Stromal cell of bone marrow (primary cell): Measurements from ENCODE around the gene BACE2.

Experiments
- DNase-seq: peaks from one replicate; pipeline ENCODE4 v3.0.0-alpha.2; 2012; ENCODE audit warnings: low read depth

Gene BACE2

DNA sequence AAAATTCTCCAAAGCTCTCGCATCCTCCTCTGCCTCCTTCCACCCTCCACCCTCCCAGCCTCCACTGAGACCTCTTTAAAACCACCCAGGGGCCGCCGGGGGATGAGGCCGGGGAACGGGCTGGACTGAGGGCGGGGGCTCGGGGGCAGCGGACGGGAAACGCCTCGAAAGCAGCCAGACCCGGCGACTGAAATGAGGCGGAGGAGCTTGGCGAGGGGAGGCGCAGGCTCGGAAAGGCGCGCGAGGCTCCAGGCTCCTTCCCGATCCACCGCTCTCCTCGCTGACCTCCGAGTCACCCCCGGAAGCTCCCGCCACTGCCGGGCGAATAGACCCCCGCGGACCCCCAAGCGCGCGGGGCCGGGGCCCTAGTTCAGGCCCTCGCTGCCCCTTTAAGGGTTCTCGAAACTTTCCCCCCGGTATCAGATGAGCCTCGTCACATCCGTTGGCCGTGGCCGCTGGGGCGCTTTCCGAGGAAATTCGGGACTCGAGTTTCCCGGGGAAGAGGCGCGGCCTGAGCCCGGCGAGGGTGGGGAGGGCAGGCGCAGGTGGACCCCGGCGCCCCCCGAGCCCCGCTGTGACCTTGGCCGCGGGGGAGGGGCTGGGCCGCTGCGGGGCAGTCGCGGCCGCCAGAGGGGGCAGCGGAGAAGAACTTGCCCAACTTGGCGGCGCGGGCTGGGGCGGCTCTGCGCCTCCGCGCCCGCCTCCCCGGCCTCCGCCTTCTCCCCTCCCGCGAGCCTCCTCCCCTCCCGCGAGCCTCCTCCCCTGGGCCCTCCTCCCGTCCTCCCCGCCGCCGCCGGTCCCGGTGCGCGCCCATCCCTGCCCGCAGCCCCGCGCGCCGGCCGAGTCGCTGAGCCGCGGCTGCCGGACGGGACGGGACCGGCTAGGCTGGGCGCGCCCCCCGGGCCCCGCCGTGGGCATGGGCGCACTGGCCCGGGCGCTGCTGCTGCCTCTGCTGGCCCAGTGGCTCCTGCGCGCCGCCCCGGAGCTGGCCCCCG, at the start of gene BACE2:
Gene BACE2 (plus strand): TSS at position 813 of the 995 bp plus-strand sequence. CDS start 104 bp downstream, at position 917.
- peak; percentile 63 for DNase-seq

GRCh38 chr21:41119901-41120300, 48.1 kb upstream of the BACE2 start:
- no peak for DNase-seq

DNA sequence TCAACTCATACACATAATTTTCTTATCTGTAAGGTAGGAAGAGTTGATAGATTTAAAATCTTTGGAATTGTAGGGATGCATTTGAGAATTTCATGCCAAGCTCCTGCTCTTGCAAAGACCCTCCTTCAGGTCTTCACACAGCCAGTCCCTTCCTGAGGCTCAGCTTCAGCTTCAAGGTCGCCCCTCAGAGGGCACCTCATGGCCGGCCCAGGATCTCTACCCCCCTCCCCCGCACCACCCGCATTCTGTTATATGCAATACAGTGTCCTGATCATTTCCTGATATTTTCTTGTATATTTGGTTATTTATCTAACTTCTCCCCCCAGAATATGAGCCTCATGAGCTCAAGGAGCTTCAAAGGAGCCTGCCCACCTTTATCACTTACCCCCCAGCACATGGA, 47.0 kb upstream of the BACE2 start:
- DNase-seq = no peak

- peak; percentile 52 for DNase-seq
Observed at GRCh38 chr21:41121785-41122415, 46.1 kb upstream of the BACE2 start.

DNA sequence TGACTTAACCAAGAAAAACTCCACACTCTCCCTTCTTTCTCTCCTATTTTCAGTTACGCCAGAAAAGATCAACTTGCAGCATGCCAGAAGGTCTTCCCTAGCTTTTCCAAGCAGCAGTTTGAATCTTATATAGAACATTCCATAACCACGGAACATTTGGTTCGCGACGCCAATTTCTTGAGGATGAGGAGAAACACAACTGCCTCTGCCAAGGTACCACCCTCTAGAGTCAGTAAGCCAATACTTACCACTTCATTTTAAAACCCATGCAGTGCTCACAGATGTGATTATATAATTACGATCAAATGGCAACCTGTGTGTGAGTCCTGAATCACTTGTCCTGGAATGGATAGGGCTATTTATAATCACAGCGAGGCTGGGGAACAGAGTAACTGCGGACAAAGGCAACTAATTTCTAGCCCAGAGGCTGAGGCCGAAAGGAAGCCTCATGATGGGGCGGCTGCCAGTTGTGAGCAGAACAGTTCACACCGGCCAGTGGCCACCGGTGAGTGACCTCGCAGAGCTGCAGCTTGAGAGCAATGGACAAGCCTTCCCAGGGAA, 43.2 kb upstream of the BACE2 start:
- no peak for DNase-seq

GRCh38 chr21:41128981-41129380, 39.0 kb upstream of the BACE2 start:
- no peak for DNase-seq

DNA sequence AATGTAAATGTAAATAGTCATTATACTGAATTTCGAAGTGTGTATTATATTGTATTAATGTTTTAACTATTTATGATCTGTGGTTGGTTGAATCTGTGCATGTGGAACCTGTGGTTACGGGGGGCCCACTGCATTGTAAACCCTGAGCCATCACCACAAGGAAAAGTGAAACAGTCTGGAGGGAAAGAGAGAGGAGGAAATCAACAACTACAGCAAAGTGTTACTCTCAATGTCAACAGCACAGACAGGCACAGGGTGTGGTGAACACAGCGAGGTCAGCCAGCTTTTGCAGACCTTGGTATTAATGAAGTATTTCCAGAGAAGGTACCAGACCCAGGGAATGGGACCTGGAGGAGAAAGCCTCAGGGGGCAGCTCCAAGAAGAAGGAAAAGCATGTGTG, 37.1 kb upstream of the BACE2 start:
- no peak for DNase-seq

DNA sequence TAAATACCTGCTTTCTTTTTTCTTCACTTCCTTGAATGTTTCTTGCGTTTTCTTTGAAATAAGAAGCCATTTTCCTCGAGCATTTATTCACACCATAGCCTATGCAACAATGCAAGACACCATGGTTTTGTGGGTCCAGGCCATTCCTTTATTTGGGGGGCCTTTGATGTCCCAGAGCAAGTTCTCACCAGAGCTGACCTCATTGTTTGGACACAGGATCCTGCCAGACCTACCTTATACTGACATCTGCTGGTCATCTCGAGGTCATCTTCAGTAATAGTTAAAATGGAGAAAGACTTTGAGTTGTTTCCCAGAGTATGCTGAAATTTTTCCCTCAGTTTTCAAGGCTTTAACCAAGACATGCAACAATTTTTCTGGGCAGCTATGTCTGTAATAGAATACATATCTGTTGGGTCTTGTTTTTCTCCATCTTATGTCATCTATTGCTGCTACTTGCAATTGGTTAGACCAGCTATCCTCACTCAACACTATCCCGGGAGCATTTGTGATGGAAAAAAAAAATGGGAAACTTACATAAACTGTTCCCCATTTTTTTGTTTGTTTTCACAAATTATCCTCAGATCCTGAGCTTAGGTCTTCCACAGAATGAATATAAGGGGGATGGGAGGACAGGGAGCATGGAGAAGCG, 34.0 kb upstream of the BACE2 start:
- DNase-seq = peak; percentile 36

DNA sequence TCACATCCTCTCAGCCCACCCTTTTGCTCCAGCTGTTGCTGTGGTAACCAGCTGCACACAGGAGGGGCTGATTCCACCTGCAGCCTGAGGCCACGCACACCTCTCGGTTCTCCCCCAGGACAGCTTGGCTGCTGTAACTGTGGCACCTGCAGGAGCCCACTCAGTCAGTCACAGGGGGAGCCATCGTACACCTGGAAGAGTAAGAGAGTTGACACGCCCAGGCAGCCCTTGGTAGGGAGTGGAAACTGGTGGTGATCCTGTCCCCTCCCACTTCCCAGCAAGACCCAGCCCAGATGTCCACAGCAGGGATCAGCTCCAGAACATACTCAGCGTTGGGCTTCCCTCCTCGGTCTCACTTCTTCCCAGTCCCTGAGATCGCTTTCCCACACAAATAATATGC, 32.2 kb upstream of the BACE2 start:
- no peak for DNase-seq

DNA sequence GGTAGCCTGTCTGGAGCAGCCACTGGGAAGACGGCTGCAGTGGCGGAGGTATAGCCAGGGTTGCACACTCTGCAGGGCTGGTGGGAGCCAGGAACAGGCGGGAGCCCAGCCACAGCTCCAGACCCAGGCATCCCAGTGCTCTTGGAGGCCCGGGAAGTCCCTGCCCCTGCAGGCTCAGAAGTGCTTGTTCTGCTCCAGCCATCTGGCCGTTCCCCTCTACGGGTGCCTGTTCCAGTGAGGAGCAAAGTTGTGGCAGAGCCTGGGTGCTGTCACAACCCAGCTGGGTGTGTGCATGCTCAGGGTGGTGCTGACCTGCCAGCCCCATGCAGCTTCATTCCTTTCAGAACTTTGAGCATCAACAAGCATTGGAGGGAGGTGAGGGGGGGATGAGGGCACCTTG, 31.7 kb upstream of the BACE2 start:
- DNase-seq = no peak

DNA sequence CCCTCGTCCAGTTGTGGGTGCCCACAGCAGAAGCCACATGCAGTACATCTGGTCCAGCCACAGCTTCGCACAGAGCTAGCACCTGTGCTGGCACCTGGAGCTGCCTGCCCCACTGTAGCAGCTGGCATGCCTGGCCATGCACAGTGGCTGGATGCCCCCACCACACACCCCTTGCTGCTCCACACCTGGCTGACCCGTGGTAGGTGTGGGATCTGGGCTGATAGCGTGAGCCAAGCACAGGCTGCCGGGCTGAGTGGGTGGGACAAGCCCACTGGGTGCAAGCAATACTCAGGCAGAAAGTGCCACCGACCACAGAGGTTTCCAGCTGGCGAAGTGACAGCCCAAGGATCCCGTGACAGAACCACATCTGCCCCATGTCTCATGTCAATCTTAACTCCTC, 30.6 kb upstream of the BACE2 start:
- no peak for DNase-seq

GRCh38 chr21:41137889-41138288, 30.1 kb upstream of the BACE2 start:
- no peak for DNase-seq

GRCh38 chr21:41138711-41139110, 29.2 kb upstream of the BACE2 start:
- no peak for DNase-seq

DNA sequence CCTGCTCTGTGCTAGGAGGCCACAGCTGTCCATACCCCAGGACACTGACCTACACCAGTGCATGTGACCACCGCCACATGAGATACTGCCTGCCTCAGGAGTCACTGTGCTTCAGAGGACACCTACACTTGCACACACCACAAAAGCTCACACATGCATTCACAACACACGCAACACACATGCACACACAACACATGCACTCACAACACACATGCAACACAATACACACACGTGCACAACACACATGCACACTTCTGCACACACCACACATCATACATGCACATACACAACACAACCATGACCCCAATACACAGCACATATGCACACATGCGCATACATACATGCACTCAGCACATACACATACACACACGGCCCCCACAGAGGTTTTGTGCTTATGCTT, 28.7 kb upstream of the BACE2 start:
- DNase-seq = no peak

- no peak for DNase-seq
Observed at GRCh38 chr21:41139951-41140350, 28.0 kb upstream of the BACE2 start.

- DNase-seq = no peak
Observed at GRCh38 chr21:41141031-41141457, 26.9 kb upstream of the BACE2 start.

DNA sequence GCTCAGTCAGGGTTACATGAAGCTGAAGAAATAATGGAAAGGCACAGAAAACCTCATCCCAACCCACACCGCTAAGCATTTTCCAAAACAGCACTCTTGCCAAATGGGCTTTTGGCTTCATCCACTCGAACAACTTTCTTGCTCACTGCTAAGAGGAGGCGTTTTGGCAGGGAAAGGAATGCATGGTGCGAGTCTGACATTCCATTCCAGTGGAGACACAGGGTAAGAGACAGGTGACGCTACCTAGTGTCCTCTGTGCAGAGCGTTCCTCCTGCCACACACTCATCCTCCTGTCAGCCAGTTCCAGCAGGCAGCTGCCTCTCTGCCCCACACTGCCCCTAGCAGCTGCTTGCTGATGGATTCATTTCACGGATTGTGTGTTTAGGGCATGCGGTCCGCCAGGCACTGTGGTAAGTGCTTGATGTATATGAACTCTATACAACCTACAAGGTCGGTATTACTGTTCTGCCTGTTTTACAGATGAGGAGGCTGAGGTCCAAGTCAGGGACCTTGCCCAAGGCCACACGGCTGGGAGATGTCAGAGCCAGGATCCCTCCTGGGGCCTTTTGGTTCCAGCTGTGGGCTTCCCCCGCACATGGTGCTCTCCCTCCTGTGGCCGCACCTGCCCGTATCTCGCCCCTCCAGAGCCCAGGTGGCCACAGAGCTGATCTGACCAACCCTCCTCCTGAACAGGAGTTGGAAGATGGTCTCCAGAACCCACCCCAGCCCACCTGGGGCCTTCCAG, 25.7 kb upstream of the BACE2 start:
- DNase-seq = peak; percentile 62

DNA sequence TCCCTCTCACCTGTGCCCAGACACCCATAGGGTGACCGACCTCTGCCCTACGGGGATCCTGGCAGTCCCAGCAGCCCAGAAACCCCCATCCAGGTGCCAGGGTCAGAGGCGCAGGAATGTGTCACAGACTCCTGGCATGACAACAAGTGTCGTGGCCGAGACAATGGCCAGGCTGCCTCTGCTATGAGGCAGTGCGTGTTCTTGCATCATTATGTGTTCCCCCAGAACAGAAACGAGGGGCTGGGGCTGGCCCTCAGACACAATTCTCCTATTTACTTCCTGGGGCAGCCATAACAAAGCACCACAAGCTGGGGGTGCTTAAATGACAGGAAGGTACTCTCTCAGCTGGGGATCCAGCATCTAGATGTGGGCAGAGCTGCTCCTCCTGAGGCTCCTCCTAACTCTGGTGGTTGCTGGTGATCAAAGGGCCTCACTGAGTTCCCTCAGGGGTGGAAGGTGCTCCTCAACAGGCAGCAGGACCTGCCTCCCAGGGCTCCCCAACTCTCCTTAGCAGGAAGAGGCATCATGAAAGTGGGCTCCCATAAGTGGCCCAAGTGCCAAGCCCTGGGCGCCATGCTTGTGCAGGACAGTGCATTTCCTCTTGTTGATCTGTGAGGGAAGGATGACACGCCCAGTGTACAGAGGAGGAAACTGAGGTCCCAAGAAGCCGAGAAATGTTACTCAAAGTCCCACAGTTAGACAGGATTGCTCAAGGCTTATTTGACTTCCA, 24.2 kb upstream of the BACE2 start:
- no peak for DNase-seq

DNA sequence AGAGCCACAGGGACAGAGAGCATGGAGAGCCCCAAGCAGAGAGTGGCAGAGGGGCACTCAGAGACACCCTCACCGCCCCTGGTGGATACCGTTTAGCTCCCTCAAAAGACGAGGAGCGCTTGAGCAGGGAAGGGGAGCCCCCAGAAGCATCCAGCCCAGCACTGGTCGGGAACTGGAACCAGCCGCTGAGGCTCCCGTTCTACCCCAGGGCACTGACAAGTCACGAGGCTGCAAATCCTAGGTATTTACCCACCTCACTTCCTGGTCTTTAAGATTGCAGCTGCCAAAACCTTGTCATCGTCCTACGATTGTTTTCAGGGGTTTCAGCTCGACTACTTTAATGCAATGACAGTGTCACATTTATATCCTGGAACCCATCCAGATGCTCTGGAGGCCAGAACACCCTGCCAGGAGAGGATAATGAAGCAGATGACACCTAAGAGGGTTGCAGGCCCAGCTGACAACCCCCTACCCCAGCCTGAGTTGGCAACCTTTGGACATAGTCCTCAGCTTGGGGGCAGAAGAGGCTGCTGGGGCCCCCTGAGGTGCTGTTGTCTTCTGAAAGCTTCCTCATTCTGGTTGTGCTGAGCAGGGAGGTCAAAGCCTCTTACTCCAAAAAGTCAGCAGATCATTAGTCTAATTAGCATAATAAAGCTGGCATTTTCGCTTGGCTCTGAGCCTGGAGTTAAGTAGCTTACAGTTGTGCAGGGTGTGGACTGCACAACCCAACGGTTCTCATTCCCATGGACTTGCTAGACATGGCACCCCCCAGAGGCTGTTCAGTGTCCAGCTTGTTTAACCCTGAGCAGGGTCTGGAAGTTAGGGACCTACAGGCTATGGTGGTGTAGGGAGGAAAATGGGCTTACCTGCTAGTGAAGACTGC, 20.6 kb upstream of the BACE2 start:
- no peak for DNase-seq

DNA sequence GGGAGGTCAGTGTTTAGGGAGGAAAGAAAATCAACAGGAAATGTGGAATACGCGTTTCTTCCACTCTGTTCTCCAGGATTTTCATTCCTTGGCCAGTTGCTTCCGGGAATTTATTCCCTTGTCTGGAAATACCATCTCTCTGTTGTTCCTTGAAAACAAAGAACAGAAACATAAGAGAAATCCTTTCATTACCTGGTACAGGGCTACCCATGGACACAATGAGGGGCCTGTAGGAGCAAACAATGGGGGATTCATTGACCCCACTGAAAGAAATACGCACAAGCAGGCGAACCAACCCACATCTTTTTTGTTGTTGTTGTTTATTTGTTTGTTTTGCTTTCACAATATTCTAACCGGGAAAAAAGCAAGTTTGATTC, 20.0 kb upstream of the BACE2 start:
- no peak for DNase-seq
